ENCODE results near the gene FTCD. TPM values are rescaled to one million over a fixed set of nuclear protein-coding genes. Genes with fewer than 3 reads are reported as not detected.

Gene FTCD, protein sequence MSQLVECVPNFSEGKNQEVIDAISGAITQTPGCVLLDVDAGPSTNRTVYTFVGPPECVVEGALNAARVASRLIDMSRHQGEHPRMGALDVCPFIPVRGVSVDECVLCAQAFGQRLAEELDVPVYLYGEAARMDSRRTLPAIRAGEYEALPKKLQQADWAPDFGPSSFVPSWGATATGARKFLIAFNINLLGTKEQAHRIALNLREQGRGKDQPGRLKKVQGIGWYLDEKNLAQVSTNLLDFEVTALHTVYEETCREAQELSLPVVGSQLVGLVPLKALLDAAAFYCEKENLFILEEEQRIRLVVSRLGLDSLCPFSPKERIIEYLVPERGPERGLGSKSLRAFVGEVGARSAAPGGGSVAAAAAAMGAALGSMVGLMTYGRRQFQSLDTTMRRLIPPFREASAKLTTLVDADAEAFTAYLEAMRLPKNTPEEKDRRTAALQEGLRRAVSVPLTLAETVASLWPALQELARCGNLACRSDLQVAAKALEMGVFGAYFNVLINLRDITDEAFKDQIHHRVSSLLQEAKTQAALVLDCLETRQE
- total RNA-seq = not detected

GRCh38 chr21:46155514-46156377 lies at the start of gene FTCD:
Gene FTCD (minus strand): TSS chr21:46155579. CDS start chr21:46155523, 56 bp downstream.

GRCh38 chr21:46183910-46184624 lies 28.7 kb upstream of the FTCD start, which contains the start of gene SPATC1L:
Gene SPATC1L (minus strand): TSS chr21:46184459. CDS start chr21:46182816, 1,643 bp downstream.

DNA sequence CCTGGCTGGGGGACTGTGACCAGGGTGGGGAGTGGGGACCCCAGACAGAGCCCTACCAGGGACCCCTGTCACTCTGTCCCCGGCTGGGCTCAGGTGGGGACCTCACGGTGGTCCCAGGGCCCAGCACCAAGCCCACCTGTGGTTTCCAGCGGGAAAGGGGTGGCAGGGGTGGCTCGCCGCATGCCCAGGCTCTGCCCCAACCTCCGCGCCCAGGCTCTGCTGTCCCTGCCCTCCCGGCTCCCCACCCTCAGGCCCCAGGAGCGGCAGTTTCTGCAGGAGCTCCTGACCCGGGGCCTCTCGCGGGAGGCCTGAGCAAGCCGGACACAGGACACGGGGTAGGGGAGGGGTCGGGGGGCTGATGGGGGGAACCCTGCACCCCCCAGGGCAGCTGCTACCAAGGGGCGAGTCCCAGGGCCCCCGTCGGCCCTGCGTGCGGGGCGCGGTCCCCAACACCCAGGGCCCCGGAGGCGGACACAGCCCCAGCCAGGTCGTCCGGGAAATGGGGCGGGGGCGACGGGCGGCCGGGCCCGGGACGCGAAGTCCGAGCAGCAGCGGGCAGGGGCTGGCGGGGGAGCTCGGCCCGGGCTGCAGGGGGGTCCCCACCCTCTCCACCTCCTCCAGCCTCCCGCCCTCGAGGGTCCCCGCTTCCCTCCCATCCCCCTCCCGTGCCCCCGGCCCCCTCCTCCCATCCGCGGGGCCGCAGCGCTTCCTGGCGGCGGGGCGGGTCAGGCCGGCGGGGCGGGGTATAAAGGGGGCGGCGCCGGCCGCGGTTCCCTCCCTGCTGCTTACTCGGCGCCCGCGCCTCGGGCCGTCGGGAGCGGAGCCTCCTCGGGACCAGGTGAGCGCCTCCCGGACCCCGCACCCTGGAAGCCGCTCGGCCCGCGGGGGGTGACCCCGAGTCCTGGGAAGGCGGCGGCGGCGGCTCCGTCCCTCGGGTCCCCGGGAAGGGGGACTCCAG lies 57.8 kb downstream of the FTCD start, which contains the start of gene COL6A2:
Gene COL6A2 (plus strand): TSS at position 777 of the 958 bp plus-strand sequence.

Other genes starting within 250 kb of the FTCD start
- gene COL6A1, start 173.8 kb downstream of the FTCD start, total RNA-seq = 10 to 100 TPM; 26.8 to 34.6 TPM
- gene COL6A2, start 57.5 kb downstream of the FTCD start, total RNA-seq = 10 to 100 TPM in 1 of 2 donors, 1 to 10 TPM in 1; 5.5 to 11.7 TPM
- gene SPATC1L, start 28.9 kb upstream of the FTCD start, total RNA-seq = 1 to 10 TPM; 3.1 to 6.3 TPM
- 100 to 1,000 TPM in 1 of 2 donors, 10 to 100 TPM in 1; 86.9 to 307 TPM for gene LSS, start 73.2 kb upstream of the FTCD start, total RNA-seq
- 10 to 100 TPM; 58.2 to 79.6 TPM for gene MCM3AP, start 130.0 kb upstream of the FTCD start, total RNA-seq
- 10 to 100 TPM in 1 of 2 donors, 1 to 10 TPM in 1; 7.3 to 10.3 TPM for gene YBEY, start 130.8 kb upstream of the FTCD start, total RNA-seq
- gene C21orf58, start 168.3 kb upstream of the FTCD start, total RNA-seq = 1 to 10 TPM; 5.5 to 8.0 TPM
- 10 to 100 TPM; 15.7 to 16.9 TPM for gene PCNT, start 168.6 kb upstream of the FTCD start, total RNA-seq

All from melanocyte of skin (primary cell).